ENCODE measurements around the gene RMDN2.
"Not testable (repeated sequence)": the region's sequence is repeated elsewhere in the genome, so short reads cannot be mapped to it uniquely, and the experiment has no call there.

Gene RMDN2

GRCh38 chr2:37902991-37903390, 22.1 kb upstream of the RMDN2 start:
- no peak for DNase-seq

DNA sequence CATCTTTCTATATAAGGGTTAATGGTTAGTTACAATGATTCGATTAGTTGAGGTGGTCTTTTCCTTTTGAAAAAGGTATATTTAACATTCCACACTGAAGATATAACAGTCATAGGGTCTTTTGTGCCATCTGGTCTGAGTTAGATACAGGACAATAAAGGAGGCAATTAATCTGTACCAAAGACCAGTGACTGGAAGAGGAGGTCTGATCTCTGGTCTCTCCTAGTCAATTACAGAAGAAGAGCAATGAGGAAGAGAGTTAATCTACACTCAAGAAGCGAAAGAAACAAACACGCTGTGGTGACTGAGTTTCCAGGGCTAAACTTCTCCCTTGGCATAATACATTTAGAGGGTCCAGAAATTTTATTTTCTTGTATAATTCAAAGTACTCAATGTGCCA, 20.7 kb upstream of the RMDN2 start:
- DNase-seq = no peak

- no peak for DNase-seq
Measured at GRCh38 chr2:37904993-37905392, 20.1 kb upstream of the RMDN2 start.

DNA sequence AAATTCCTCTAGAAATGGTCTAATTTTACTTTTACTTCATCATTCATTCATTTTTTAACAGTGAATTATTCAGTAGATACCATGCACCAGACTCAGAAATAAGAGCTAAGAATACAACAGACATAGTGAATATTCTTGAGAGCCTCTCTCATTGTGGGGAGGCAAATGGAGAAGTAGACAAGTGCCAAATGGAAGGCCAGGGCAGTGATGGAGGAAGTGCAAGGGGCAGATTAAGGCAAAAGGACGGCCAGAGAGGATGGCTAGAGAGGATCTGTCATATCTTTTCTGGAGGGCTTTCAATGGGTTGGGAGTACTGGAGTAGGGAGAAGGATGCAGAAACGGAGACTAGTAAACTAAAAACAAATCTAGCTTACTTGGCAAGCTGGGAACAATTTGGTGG, 19.0 kb upstream of the RMDN2 start:
- DNase-seq = no peak

DNA sequence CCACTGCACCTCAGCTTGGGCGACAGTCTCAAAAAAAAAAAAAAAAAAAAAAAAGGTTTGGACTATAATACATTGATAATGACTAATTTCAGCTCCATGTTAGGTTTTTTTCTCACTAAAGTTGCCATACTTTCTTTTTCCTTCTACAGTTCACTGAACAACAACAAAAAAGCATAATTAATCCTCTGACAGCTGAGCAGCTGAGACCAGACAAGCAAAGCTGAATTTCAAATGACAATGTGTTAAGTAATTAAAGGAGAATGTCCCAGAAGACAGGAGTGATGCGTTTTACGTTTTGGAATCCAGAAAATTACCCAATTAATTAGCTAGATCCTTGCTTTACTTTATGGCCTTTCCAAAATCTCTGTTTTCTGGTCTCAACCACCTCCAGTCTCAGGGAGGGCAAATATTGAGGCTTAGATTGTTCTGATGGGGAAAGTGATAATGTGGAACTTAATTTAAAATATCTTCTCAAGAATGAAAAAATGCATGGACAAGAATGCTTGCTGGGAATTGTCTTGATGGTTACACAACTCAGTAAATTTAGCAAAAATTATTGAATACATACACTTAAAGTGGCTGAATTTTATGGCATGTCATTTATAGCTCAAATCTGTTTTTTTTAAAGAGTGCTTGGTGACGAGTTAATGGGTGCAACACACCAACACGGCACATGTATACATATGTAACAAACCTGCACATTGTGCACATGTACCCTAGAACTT, 17.4 kb upstream of the RMDN2 start:
- DNase-seq = no peak

DNA sequence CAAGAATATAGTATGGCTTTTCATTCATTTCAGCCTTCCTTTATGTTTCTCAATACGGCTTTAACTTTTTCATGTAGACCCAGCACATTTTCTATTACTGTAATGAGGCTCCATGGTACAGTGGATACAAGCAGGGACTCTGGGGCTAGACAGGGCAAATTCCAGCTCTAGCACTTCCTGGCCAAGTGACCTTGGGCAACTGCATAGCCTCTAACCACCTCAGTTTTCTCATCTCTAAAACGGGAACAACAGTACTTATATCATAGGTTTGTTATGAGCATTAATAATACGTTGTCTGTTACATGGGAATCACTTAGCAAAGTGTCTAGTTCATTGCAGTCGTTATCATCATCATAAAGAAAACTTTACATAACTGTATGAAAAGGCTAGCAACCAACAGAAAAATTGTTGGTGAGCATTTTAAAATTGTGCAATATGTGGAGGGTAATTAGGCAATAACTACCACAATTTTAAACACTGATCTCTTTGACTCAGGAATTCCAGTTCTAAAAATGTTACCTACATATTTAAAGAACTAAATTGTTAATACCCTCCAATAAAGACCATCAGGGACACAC, 13.7 kb upstream of the RMDN2 start:
- no peak for DNase-seq

GRCh38 chr2:37912056-37912455, 13.0 kb upstream of the RMDN2 start:
- DNase-seq = no peak

DNA sequence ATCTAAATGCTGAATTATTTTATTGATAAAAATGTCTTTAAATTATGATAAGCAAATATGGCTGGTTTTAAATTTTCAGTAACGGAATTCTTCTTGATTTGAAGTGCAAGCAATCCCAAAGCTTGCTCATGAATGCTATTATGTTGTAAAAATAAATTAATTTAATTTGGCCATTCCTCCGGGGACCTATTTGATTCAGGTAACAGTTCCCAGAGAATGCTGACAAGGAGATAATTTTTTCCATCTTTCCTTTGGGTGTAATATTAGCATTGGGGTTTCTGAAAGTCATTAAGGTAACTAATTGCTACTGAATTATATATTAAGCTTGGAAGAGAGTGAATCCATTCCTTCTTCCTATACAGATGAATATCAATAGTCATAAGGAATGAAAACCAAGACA, 12.5 kb upstream of the RMDN2 start:
- no peak for DNase-seq

- no peak for DNase-seq
Measured at GRCh38 chr2:37914340-37914739, 10.7 kb upstream of the RMDN2 start.

GRCh38 chr2:37915773-37916172, 9.3 kb upstream of the RMDN2 start:
- no peak for DNase-seq

DNA sequence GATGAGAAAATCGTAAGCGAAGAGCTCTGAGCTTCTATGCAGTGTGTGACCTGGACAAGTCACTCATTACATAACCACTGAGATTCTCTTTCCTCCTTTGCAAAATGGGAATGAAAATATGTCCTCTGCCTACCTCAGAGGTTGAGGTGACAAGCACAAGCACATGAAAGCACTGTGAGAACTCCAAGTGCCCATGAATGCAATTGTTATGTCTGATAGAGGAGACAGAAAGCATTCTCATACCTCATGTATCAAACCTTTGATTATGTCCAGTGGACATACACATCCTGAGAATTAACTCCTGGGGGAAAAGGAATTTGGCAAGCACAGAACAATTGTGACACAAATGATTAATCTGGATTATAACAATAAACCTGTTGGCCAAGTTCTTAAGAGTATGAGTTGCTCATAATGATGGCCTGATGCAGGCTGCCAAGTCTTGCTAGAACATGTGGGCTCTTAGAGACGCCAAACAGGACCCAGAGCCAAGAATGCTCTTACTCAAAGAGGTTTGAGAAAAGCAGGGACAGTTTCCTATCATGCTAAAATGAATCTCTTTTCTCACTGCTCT, 8.5 kb upstream of the RMDN2 start:
- no peak for DNase-seq

DNA sequence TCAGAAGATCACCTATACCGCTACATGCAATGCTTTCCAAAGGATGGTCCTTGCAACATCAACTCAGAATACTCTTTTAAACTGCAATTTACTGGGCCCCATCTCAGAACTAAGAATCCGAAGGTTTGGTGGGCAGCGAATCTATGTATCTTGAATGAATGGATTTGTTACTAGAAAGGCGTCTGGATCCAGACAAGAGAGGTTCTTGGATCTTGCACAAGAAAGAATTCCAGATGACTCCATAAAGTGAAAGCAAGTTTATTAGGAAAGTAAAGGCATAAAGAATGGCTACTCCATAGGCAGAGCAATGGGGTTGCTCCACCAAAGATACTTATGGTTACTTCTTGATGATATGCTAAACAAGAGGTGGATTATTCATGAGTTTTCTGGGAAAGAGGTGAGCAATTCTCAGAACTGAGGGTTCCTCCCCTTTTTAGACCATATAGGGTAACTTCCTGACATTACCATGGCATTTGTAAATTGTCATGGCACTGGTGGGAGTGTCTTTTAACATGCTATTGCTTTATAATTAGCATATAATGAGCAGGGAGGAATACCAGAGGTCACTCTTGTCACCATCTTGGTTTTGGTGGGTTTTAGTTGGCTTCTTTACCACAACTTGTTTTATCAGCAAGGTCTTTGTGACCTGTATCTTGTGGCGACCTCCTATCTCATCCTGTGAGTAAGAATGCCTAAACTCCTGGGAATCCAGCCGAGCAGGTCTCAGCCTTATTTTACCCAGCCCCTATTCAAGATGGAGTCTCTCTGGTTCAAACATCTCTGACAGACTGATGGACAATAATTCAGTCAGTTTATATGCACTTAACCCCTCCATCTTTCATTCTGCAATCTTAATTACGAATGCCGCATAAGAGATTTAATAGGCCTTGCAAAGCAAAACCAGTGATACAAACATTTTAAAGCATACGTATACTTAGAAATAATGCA, 7.5 kb upstream of the RMDN2 start:
- no peak for DNase-seq

DNA sequence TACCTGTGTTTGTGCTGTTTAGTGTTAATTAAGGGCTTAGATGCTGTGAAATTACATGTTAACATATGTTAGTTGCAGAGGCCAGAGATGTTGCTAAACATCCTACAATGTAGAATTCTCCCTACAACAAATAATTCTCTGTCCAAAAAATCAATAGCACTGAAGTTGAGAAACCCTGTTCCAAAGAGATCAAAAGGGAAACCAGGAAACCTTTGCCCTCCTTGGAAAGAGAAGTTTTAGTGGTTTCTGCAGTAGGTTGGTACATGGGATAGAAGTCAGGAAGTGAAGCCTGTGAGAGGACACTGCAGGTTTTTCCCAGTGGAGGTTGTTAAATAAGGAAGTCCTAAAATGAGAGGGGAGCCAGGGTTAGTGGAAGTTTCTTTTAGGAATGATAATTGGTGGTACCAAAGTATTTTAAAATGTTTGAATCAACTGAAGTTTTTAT, 6.3 kb upstream of the RMDN2 start:
- no peak for DNase-seq

DNA sequence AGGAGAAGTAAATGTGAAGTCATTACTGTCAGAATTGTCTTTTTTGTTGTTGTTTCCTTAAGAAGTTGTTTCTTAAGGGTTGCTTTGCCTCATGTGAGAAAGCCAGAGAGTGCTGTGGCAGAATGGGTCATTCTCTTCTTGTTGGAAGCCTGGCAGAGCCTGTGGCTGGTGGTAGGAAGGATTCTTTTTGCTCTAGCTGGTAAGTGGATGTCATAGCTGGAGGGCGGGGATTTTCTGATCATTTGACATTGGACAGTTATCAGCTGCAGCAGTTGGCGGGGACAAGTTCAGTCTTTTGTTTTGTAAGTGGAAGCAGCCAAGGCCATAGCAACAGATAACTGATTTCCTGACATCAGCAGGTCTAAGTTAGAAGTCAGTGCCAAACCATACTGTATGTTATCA, 5.5 kb upstream of the RMDN2 start:
- DNase-seq = no peak

DNA sequence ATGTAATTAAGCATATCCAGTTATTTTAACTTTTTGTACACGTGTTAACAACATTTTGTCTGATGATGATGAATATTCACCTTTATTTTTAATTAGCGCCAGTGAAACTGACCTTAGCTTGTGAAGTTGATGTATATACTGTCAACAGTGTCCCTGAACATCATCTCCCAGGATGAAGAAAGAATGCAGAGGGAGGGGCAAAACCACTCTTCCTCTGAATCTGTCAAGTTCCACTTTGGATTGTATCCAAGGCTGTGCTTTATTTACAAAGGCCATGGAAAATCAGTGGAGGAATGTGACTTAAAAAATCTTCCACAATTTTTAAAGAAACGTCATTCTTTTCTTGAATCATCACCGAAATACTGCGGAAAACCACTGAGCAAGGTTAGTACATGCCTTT, 4.5 kb upstream of the RMDN2 start:
- no peak for DNase-seq

DNA sequence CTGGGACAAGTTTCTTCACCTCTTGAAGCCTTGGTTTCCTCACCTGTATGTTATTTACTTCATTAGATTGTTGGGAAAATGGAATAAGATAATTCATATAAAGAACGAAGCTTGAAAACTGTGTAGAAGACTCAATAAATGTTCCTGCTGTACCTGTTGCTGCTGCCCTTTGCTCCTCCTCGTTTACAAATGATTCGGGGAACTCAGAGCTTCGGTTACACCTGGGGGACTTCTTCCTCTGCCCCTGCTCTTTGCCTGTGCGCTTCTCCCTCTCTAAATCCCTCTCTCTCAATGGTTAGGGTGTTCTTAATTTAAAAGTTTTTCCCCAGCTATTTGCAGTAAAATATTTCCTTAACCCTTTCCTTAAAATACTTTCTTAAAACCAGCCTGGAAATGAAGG, 3.3 kb upstream of the RMDN2 start:
- no peak for DNase-seq

GRCh38 chr2:37923308-37924055, 1.6 kb upstream of the RMDN2 start:
- DNase-seq = no peak

DNA sequence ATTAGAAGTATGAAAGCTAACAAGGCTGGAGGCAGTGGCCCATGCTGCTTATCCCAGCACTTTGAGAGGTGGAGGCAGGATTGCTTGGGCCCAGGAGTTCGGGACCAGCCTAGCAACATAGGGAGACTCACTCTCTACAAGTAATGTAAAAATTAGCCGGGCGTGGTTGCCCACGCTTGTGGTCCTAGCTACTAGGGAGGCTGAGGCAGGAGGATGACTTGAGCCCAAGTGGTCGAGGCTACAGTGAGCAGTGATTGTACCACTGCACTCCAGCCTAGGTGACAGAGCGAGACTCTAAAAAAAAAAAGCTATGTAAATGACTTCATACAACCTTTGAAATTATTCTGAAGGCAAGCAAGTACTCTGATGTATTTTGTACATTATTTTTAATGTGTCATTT, 1.5 kb downstream of the RMDN2 start:
- DNase-seq = no peak

DNA sequence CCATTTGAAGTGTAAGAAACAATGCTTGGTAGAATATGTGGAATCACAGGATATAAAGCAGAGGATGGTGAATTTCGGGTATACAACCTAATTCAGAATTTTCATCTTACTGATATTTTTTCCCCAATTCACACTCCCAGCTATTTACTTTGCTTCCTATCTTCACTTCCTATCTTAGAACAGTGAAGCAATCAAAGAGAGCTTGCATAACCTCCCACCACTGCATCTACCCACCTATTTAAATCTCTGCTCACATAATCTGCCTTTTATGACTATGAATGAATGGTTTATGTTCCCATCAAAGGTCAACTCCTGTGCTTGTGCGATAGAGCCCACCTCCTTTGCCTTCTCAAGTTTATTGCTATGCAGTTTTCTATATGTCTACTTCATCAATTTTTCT, 3.3 kb downstream of the RMDN2 start:
- DNase-seq = no peak

DNA sequence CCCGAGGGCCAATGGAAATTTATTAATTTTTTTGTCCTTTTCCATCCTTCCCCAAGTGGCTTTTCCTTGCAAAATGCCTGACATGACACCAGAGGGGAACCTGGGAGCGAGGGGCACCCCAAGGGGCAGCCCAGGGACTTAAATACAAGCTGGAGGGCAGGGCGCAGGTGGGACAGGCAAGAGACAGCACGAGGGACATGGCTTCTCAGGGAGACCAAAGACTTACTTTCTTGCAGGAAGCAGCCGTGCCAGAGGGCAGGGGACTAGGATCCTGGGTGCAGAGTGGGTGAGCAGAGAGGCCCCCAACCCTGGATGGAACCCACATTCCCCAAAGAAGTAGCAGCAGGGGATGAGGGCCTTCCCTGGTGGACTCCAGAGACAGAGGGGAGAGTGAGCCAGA, 5.3 kb downstream of the RMDN2 start:
- not testable (repeated sequence) for DNase-seq

DNA sequence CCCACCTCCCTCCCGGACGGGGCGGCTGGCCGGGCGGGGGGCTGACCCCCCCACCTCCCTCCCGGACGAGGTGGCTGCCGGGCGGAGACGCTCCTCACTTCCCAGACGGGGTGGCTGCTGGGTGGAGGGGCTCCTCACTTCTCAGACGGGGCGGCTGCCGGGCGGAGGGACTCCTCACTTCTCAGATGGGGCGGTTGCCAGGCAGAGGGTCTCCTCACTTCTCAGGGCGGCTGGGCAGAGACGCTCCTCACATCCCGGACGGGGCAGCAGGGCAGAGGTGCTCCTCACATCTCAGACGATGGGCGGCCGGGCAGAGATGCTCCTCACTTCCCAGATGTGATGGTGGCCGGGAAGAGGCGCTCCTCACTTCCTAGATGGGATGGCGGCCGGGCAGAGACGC, 7.8 kb downstream of the RMDN2 start:
- not testable (repeated sequence) for DNase-seq

DNA sequence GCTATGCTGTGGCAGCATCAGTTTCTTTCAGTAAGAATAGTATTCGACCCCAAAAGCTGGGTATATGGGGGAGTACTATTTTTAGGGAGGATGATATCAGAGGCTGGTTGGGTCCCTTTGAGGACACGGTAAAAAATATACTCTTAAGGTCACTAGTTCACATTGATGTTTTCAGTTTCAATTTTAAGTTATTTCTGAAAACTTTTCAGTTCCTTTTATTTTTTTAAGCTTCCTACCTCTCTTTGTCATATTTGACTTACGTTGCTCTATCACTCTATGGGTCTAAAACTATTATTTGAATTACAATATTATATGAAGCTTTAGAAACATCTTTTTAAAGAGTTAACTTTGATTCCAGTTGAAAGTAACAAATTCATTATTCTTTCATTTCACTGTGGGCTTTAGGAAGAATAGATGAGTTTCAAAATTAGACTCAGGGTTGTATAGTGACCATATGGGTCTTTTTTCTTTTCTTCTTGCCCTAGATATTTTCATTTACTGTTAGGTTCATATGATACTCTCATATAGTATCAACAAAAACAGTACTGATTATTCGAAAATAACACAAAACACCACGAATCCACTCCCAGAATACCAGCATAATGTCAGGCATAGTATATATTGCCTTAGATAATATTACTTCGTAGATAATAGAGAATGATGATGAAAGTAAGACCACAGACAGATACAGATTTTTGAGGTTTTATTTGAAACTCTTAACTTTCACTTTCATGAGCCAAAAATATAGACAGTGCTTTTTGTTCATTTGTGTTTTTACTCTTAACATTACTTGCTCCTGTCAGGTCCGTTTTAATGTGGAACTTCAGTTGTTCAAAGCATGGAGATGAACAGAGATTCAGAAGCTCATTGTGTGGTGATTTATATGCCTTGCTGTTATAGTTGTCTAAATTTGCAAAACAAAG, 9.8 kb downstream of the RMDN2 start:
- DNase-seq = no peak
